ENCODE measurements around the gene IL17C.

The IL17C gene

DNA sequence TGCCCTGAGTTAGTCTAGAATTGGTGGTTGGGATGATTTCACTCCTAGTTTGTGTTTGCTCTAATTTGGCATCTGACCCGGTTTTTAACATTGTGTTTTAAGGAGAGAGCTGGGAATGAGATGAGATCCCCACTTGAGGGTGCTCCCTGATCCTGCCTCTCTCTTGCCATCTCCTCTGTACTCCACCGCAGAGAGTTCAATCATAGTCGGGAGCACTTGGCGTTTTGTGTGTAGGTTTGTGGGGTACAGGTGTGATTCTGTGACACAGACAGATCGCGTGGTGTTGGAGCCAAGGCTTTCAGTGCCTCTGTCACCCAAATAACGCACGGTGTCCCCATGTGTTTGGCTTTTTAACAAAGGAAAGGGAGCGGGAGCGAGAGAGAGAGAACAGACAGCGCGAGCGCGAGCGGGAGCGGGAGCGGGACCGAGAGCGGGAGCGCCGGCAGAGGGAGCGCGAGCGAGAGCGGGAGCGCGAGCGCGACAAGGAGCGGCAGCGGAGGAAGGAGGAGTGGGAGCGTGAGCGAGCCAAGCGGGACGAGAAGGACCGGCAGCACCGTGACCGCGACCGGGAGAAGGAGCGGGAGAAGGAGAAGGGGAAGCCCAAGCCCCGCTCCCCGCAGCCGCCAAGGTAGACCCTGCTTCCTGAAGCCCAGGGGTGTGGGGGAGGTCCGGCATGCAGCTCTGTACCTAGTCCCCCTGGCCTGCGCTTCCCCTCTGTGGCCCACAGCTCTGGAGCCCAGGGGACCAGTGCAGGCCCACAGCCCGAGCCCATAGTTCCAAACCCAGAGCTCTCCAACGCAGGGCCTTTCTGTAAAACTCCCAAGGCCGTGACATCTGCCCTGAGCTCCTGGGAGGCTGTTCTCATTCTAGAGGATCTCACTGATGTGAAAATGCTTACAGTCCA lies 27.2 kb upstream of the IL17C start:
- no peak for DNase-seq

- no peak for DNase-seq
Measured at GRCh38 chr16:88613293-88613692, 25.1 kb upstream of the IL17C start.

DNA sequence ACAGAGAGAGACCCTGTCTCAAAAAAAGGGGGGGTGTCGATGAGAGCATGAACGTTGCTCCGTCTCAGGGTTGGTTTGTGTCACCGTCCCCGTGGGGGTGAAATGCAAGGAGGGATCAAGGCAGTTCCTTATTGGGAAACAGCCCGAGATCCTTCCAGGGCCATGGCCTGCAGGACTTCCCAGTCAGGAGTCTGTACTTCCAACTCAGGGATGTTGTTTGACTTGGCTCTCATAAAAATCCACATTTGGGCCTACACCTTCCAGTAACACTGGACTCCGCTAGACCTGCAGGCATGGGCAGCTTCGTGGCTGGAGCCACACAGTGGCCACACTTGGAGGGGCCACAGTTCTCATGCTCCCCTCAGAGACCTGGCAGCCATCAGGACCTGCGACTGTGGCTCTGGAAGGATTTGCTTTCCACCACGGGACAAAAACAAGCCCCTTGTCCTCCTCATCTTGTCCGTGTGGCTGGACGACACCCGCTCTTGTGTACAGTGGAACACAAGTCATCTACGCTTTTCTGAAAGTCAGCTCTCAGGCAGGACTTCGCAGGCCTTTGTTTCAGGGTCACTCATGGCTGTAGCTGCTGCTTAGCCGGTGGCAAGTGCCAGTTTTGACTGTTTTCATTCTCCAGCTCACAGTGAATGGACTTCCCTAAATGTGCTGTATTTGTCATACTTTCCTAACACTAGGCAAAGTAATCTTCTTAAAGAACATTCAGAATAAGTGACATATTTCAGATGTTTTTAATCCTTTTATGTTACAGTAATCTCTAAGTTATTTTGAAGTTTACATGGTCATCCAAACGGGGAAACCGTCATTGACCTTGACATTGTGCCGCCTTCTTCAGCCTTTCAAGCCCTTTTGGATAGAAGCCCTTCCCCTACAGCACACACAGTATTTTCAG lies 24.2 kb upstream of the IL17C start:
- no peak for DNase-seq

GRCh38 chr16:88614818-88615580 lies 23.4 kb upstream of the IL17C start:
- DNase-seq = no peak

GRCh38 chr16:88616320-88616719 lies 22.1 kb upstream of the IL17C start:
- no peak for DNase-seq

DNA sequence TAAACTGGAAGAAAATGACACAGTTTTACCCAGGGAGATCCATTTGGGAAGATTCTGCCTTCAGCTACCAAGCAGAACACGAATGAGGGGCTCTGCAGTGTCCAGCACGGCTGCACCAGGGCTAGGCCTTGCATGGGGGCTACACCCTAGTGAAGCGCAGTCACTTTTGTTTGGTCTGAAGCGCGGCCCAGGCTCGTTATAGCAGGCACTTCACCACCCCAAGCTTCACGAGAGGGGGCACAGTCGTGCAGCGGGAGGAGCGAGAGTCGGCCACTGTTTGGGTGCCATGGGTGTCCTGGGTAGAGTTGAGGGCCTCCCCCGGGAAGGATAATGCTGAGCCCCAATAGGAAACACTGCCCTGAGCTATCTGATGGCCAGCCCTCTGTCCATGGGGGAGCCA lies 21.6 kb upstream of the IL17C start:
- DNase-seq = no peak

DNA sequence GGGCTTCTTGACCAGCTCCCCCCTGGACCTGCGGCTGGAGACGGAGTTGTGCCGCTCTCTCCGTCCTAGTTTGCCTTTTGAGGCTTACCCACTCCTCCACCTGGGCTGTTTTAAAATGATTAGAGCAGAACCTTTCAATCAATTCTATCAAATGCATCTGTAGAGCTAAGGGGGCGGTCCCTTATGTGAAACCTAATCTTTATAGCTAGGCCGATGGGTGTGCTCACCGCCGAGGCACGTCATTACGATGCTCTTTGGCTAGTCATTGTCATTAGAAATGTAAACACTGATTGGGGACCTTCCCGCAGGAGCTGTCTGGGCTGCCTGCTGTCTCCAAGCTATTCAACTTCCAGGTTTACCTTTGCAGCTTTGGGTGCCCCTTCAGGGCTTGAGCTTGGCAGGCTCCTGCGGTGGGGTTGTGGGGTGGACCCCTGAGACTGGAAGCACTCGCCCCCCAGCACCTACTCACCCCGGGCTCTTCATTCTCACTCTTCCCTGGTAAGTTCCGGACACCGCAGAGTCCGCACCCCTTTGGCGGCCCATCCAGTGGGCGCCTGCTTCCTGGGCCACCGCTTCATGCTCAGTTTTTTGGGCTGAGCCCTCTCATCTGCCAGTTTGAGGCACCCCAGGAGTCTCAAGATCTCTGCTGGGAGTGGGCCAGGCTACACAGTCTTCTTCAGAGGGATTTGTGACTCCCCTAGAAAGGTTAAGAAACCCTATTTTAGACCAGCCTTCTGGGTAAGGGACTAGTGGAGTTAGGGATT lies 20.9 kb upstream of the IL17C start:
- DNase-seq = no peak

- no peak for DNase-seq
Measured at GRCh38 chr16:88618182-88618955, 20.0 kb upstream of the IL17C start.

GRCh38 chr16:88618956-88619667 lies 19.3 kb upstream of the IL17C start:
- no peak for DNase-seq

DNA sequence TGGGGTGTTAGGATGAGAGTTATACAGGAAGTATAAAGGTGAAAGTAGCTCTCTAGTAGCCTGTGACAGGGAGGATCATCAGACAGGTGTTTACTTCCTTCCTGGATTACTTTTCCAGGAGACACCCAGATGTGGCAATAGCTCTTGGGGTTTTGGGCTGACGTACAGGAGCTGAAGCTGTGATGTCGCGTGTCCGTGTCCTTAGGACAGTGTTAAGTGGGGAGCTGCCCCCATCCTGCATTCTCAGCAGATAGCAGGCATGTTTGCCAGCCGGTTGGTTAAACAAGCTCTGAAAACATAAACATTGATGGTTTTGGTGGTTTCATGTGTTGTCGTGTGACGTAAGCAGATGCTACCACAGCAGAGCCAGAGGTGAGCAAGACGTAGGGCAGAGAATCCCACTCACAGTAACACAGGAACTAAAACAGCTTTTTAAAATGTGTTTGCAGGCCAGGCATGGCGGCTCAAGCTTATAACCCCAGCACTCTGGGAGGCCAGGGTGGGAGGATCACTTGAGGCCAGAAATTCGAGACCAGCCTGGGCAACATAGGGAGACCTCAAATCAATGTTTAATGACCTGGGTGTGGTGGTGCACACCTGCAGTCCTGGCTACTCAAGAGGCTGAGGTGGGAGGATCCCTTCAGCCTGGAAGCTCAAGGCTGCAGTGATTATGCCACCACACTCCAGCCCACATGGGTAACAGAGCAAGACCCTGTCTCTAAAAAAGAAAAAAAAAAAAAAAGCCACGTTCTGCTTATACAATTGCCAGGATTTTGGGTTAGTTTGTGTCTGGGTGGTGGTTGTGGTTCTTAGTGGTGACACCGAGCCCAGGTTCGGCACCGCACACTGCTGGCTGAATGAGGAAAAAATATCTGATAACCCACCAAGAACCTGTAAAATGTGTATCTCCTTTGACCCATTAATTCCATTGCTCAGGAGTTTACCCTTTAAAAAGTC lies 18.2 kb upstream of the IL17C start:
- no peak for DNase-seq

DNA sequence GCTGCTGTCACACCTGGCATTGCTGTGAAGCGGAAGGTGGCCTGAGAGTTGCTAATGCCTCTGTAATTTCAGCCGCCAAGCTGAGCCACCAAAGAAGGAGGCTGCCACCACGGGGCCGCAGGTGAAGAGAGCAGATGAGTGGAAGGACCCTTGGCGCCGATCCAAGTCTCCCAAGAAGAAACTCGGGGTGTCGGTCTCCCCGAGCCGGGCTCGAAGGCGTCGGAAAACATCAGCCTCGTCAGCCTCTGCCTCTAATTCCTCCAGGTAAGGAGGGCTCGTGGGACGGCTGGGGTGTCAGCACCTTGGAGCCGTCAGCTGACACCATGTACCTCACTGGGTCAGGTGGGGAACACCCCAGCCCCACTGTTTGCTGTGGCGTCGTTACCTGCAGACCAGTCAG lies 16.2 kb upstream of the IL17C start:
- DNase-seq = no peak

DNA sequence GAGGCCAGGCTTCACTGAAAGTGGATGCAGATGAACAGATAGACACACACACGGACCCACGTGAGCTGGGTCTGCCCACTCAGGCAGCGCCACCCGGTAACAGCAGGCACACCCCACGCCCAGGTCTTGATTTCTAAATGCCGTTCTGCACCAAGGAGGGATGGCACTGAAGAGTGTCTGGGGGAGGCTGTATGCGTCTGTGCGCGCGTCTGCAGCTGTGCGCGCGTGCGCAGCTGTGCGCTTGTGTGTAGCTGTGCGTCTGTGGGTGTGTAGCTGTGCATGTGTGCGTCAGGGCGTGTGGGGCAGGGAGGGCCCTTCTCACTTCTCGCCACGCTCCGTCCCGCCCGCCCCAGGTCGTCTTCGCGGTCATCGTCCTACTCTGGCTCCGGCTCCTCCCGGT lies 15.5 kb upstream of the IL17C start:
- no peak for DNase-seq

DNA sequence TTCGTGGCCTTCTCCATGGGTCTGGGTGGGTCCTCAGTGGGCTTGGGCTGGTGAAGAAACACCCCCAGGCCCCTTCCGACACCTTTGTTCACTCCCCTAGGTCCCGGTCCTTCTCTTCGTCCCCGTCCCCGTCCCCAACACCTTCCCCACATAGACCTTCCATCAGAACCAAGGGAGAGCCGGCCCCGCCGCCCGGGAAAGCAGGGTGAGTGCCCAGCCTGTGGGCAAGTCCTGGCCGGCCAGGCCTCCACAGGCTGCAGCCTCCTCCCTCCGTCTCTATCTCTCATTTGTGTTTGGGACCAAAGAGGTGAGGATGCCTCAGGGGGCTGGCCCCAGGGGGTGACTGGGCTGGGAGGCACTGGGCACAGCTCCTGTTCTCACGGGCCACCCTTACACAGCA lies 14.5 kb upstream of the IL17C start:
- no peak for DNase-seq

GRCh38 chr16:88624481-88624880 lies 13.9 kb upstream of the IL17C start:
- no peak for DNase-seq

- DNase-seq = no peak
Measured at GRCh38 chr16:88624977-88625576, 13.3 kb upstream of the IL17C start.

GRCh38 chr16:88626646-88627045 lies 11.7 kb upstream of the IL17C start:
- no peak for DNase-seq

GRCh38 chr16:88627531-88628411 lies 10.6 kb upstream of the IL17C start:
- DNase-seq = no peak

DNA sequence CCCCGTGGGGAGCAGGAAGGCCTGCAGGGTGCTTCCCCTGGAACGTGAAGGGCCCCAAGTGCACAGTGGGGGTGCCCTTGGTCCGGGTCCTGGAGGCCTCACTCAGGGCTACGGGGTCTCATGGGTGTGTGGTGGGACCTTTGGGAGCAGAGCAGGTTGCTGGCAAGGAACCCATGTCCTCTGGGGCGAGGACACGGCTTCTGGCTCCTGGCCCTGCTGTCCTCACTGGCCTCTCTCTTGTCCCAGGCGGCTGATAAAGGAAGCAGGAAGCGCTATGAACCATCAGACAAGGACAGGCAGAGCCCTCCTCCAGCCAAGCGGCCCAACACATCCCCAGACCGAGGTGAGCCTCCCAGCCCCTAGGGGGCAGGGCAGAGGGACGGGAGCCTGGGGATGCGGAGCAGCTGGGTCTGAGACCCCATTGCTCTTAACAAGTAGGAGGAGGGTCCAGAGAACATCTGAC lies 9.8 kb upstream of the IL17C start:
- no peak for DNase-seq

Data from NCI-H774 (cell line).